BE2C (cell line): ENCODE results near the gene ARMC10.

Experiments used
- DNase-seq: peaks from one replicate; pipeline ENCODE4 v3.0.0-alpha.2; 2020
- H3K27me3 ChIP-seq: fragments of 250-450 bp; sonication (Bioruptor Pico); 2 replicates; pipeline ENCODE4 v1.5.1; 2020; ENCODE audit warnings: mild to moderate bottlenecking
- H3K36me3 ChIP-seq: fragments of 250-450 bp; sonication (Bioruptor Pico); 2 replicates; pipeline ENCODE4 v1.5.1; 2020; ENCODE audit warnings: mild to moderate bottlenecking
- H3K4me1 ChIP-seq: fragments of 250-450 bp; sonication (Bioruptor Pico); 2 replicates; pipeline ENCODE4 v1.5.1; 2020
- H3K4me3 ChIP-seq: 2 replicates; pipeline ENCODE4 v1.5.1; 2011; ENCODE audit warnings: low read depth, low read length
- H3K9me3 ChIP-seq: fragments of 250-450 bp; sonication (Bioruptor Pico); 2 replicates; pipeline ENCODE4 v1.5.1; 2020
- CTCF ChIP-seq: IDR thresholded peaks from 2 replicates; pipeline ENCODE4 v1.5.1; 2012; ENCODE audit warnings: mild to moderate bottlenecking, low read depth, low read length

Gene ARMC10

GRCh38 chr7:103068414-103069403 is 6.2 kb upstream of the ARMC10 start:
- H3K27me3 ChIP-seq = no peaks in the 10 kb centered on the region
- no peak for TF ChIP-seq CTCF
- no peak overlapping the region for H3K4me3 ChIP-seq

GRCh38 chr7:103071000-103071399 is 3.9 kb upstream of the ARMC10 start:
- H3K4me3 ChIP-seq = no peak overlapping the region
- H3K27me3 ChIP-seq = no peaks in the 10 kb centered on the region
- TF ChIP-seq CTCF = no peak
- DNase-seq = no peak
- no peaks in the 10 kb centered on the region for H3K9me3 ChIP-seq
- no peaks in the 10 kb centered on the region for H3K4me1 ChIP-seq
- no peaks in the 10 kb centered on the region for H3K36me3 ChIP-seq

More at GRCh38 chr7:103068414-103069403, 6.2 kb upstream of the ARMC10 start:
- H3K36me3 ChIP-seq = no peaks in the 10 kb centered on the region
- H3K9me3 ChIP-seq = no peaks in the 10 kb centered on the region
- DNase-seq = no peak
- no peaks in the 10 kb centered on the region for H3K4me1 ChIP-seq

- no peak for DNase-seq
- Histone ChIP-seq H3K4me3 (peak overlapping the region; percentile 91), H3K4me1 (no peaks in the 10 kb centered on the region), H3K27me3 (no peaks in the 10 kb centered on the region), H3K9me3 (no peaks in the 10 kb centered on the region), H3K36me3 (no peaks in the 10 kb centered on the region)
- TF ChIP-seq CTCF = no peak
Measured at GRCh38 chr7:103073989-103074518, 886 bp upstream of the ARMC10 start.

GRCh38 chr7:103075337-103075918 is 488 bp downstream of the ARMC10 start:
- H3K27me3 ChIP-seq = no peaks in the 10 kb centered on the region
- peak; percentile 49 for DNase-seq
- H3K9me3 ChIP-seq = no peaks in the 10 kb centered on the region
- no peak for TF ChIP-seq CTCF
- H3K4me3 ChIP-seq = peak overlapping the region; percentile 91
- no peaks in the 10 kb centered on the region for H3K4me1 ChIP-seq
- no peaks in the 10 kb centered on the region for H3K36me3 ChIP-seq

GRCh38 chr7:103076764-103077163 is 1.8 kb downstream of the ARMC10 start:
- no peak for DNase-seq
- H3K4me3 ChIP-seq = no peak overlapping the region
- TF ChIP-seq CTCF = no peak

More at GRCh38 chr7:103076764-103077163, 1.8 kb downstream of the ARMC10 start:
- no peaks in the 10 kb centered on the region for H3K36me3 ChIP-seq
- H3K27me3 ChIP-seq = no peaks in the 10 kb centered on the region
- H3K4me1 ChIP-seq = no peaks in the 10 kb centered on the region
- no peaks in the 10 kb centered on the region for H3K9me3 ChIP-seq
